Endothelial cell of umbilical vein (primary cell): ENCODE results near the gene LCN6.

Source experiments
- CTCF ChIP-seq, 2 donors: IDR thresholded peaks; 1 replicate in 1 of 2; 2 replicates in 1 of 2; pipeline ENCODE4 v1.5.1; 2011; ENCODE audit warnings: low read length in 2 of 2, mild to moderate bottlenecking in 2 of 2, moderate library complexity in 2 of 2, control low read depth in 1 of 2, inconsistent platforms in 1 of 2, low read depth in 1 of 2; ENCODE audit not compliant: insufficient read depth in 1 of 2; ENCODE audit errors: extremely low read depth in 1 of 2
- EZH2 ChIP-seq: IDR thresholded peaks from 2 replicates; pipeline ENCODE4 v1.6.1; 2012; ENCODE audit warnings: borderline replicate concordance, low read depth, mild to moderate bottlenecking, moderate library complexity, low read length, inconsistent platforms; ENCODE audit not compliant: severe bottlenecking
- FOS ChIP-seq: IDR thresholded peaks from 2 replicates; pipeline ENCODE4 v1.6.1; 2011; ENCODE audit warnings: mild to moderate bottlenecking, low read length, moderate library complexity, borderline replicate concordance; ENCODE audit not compliant: insufficient read depth
- POLR2AphosphoS5 ChIP-seq: IDR thresholded peaks from 2 replicates; pipeline ENCODE4 v1.6.1; 2012; ENCODE audit warnings: low read depth, mild to moderate bottlenecking, control low read depth, low read length, moderate library complexity; ENCODE audit not compliant: insufficient read depth

- TF ChIP-seq FOS, result no peak
- no peak for TF ChIP-seq CTCF (IDR thresholded peaks at IDR 0.05; ENCODE audit: extremely low read depth in 1 of 2, insufficient read depth in 1 of 2, low read depth in 1 of 2, low read length in 2 of 2)
- no peak for TF ChIP-seq POLR2AphosphoS5
- TF ChIP-seq EZH2, result no peak
Measured at GRCh38 chr9:136740491-136740890, 7.8 kb downstream of the LCN6 start.
